Stimulated activated CD8-positive, alpha-beta memory T cell treated with anti-CD3 and anti-CD28 coated beads, Interleukin-7, amount 100 ng/mL, for 24 hours (primary cell): ENCODE results near the gene IMMP2L.

ENCODE experiments used
- DNase-seq: peaks from one replicate; pipeline ENCODE4 v3.0.0-alpha.2; 2020; ENCODE audit warnings: low read depth

Gene IMMP2L

GRCh38 chr7:111556977-111557376, 5.3 kb downstream of the IMMP2L start:
- DNase-seq = no peak

- no peak for DNase-seq
These were observed 8.2 kb downstream of the IMMP2L start for GRCh38 chr7:111554086-111554485.

- DNase-seq = no peak
These were observed 21.2 kb downstream of the IMMP2L start for GRCh38 chr7:111541067-111541466.

GRCh38 chr7:111540199-111540815, 22.0 kb downstream of the IMMP2L start:
- no peak for DNase-seq

- DNase-seq = no peak
These were observed 25.2 kb downstream of the IMMP2L start for GRCh38 chr7:111537134-111537533.

- DNase-seq = no peak
These were observed 27.0 kb downstream of the IMMP2L start for GRCh38 chr7:111535142-111535870.

GRCh38 chr7:111532625-111533024, 29.7 kb downstream of the IMMP2L start:
- no peak for DNase-seq

GRCh38 chr7:111531993-111532392, 30.3 kb downstream of the IMMP2L start:
- no peak for DNase-seq

- no peak for DNase-seq
These were observed 32.0 kb downstream of the IMMP2L start for GRCh38 chr7:111530356-111530668.

GRCh38 chr7:111529507-111530355, 32.6 kb downstream of the IMMP2L start:
- DNase-seq = no peak

- no peak for DNase-seq
These were observed 34.0 kb downstream of the IMMP2L start for GRCh38 chr7:111528331-111528730.

GRCh38 chr7:111527545-111527944, 34.7 kb downstream of the IMMP2L start:
- no peak for DNase-seq

- no peak for DNase-seq
These were observed 37.2 kb downstream of the IMMP2L start for GRCh38 chr7:111525100-111525499.

- no peak for DNase-seq
These were observed 40.6 kb downstream of the IMMP2L start for GRCh38 chr7:111521660-111522059.

GRCh38 chr7:111518264-111518663, 44.0 kb downstream of the IMMP2L start:
- no peak for DNase-seq

- no peak for DNase-seq
These were observed 44.7 kb downstream of the IMMP2L start for GRCh38 chr7:111517549-111517951.

- no peak for DNase-seq
These were observed 45.7 kb downstream of the IMMP2L start for GRCh38 chr7:111516612-111517011.

GRCh38 chr7:111513566-111513965, 48.7 kb downstream of the IMMP2L start:
- no peak for DNase-seq

GRCh38 chr7:111511845-111512244, 50.4 kb downstream of the IMMP2L start:
- DNase-seq = no peak

- no peak for DNase-seq
These were observed 51.5 kb downstream of the IMMP2L start for GRCh38 chr7:111510584-111511378.

GRCh38 chr7:111510062-111510461, 52.2 kb downstream of the IMMP2L start:
- no peak for DNase-seq

- no peak for DNase-seq
These were observed 53.0 kb downstream of the IMMP2L start for GRCh38 chr7:111509288-111509687.
